ENCODE measurements around the gene LRMDA.

GRCh38 chr10:76522547-76522946, 1091.1 kb downstream of the LRMDA start:
- no peak for TF ChIP-seq CTCF (IDR thresholded peaks at IDR 0.05)
- no peak for TF ChIP-seq POLR2A (IDR thresholded peaks at IDR 0.05)
